Stimulated activated CD8-positive, alpha-beta memory T cell treated with anti-CD3 and anti-CD28 coated beads, Interleukin-15, amount 100 ng/mL, for 4 hours (primary cell): ENCODE results near the gene PAWR.

ENCODE experiments used
- DNase-seq, 2 donors: peaks; one replicate each; pipeline ENCODE4 v3.0.0-alpha.2; 2020; ENCODE audit warnings: low read depth in 2 of 2

The PAWR gene

DNA sequence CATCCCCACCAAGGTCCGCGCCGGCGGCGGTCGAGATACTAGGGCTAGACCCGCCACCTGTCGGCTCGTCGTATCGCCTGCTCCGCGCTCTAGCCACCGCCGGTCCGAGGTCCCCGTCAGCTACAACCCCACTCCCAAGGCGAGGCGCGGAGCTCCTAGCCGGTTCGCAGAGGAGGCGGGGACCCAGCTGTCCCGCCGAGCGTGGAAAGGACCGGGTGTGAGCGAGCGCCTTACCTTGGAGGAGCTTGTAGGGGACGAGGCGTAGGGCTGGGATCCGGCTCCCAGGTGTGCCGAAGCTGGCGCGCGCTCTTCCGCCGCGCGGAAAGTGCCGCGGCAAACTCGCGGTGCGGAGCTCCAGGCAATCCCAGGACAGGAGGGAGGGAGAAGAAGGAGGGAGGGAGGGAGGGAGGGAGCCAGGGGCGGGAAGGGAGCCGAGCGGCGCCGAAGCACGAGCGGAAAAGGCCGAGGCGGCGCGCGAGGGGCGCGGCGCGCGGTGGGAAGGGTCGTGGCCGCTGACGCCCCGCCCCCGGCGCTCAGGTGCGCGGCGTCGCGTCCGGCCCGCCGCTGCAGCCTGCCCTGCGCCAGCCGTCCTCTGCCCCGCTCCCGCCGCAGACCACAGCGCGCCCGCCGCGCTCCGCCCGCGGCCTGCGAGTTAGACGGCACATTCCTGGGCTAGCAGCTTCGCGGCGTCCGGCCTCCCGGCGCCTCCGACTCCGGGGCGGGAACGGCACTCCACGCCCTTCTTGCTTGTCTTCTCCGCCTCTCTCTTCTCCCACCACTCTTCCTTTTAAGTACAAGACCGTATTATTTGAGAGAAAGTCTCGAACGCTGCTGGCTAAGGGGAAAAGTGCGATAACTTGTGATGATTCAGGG, at the start of gene PAWR:
Gene PAWR, minus strand, starts transcription at position 327 of the 873 bp plus-strand sequence. CDS start 720 bp downstream, outside the sequence.
- DNase-seq = no peak

- no peak for DNase-seq
These were observed 47.3 kb upstream of the PAWR start for GRCh38 chr12:79737875-79738718.

DNA sequence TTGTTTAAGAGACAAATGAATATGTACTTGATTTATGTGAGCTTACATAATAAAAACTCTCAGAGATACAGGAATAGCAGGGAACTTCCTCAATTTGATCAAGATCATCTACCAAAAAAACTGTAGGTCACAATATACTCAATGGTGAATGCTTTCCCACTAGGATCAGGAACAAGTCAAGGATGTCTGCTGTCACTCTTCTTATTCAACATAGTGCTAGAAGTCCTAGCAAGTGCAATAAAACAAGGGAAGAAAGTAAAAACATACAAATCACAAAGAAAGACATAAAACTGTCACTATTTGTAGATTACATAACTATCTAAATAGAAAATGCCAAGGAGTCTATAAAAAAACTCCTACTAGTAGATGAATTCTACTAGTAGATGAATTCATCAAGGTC, 41.9 kb upstream of the PAWR start:
- no peak for DNase-seq

GRCh38 chr12:79725987-79726386, 35.2 kb upstream of the PAWR start:
- no peak for DNase-seq

DNA sequence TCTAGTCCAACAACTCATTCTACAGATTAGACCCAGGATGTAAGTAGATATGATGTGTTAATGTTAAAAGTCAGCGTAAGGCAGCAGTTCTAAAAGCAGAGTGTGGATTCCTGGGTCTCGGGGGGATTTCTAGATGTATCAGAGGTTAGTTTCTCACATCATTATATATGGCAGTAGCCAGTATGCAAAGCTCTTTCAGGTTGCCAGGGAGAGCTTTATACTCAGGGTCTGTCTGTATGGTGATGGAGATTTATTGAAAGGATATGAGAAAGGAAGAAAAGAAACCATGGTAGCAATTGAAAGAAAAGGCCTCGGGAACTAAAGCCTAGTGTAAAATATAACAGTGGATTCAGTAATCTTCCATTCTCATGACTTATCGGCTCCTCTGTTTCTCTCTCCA, 26.2 kb upstream of the PAWR start:
- DNase-seq = no peak

DNA sequence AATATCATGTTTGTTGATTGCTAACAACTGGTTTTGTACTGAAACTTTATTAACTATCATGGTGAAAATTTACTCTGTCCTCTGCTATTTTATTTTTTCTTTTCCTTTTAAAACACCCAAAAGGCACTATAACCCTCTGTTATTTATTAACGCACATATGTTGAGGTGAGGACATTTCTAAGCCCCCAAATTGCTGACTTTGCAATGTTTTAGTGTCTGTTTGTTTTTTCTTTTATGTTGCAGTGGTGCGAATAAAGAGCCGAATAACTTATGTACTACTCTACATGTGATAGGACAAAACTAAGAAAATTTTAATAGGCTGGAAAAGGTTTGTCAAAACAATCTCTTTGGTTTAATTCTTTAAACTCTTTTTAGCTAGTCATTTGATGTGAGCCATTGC, 24.5 kb upstream of the PAWR start:
- no peak for DNase-seq

DNA sequence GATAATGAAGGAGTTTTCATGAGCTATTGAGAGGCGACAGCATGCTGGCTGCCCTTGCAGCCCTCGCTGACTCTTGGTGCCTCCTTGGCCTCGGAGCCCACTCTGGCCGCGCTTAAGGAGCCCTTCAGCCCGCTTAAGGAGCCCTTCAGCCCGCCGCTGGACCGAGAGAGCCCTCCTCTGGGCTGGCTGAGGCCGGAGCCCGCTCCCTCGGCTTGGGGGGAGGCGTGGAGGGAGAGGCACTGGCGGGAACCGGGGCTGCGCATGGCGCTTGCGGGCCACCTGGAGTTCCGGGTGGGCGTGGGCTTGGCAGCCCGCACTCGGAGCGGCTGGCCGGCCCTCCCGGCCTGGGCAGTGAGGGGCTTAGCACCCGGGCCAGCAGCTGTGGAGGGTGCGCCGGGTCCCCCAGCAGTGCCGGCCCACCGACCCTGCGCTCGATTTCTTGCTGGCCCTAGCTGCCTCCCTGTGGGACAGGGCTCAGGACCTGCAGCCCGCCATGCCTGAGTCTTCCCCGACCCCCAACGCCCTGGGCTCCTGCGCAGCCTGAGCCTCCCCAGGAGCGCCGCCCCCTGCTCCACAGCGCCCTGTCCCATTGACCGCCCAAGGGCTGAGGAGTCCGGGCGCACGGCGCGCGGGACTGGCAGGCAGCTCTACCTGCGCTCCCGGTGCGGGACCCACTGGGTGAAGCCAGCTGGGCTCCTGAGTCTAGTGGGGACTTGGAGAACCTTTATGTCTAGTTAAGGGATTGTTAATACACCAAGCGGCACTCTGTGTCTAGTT, 20.1 kb upstream of the PAWR start:
- no peak for DNase-seq

GRCh38 chr12:79707830-79708229, 17.1 kb upstream of the PAWR start:
- DNase-seq = no peak

GRCh38 chr12:79706676-79707075, 15.9 kb upstream of the PAWR start:
- no peak for DNase-seq

DNA sequence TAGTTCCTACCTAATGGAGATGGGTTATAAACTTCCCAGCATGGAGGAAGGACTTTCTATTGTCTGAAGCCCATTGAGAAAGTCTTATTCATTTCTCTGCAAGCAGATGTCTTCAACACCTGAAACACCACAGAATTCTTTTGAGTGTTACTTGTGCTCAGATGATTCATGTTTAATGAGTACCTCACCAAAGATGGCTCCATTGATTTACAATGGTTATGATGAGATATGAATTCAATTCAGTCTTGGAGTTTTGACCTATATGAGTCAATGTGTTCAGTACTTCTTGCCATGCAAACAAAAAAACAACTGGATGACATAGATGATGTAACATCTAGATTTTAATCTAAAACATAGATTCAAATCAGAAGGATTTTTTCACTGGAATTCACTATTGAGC, 15.4 kb upstream of the PAWR start:
- no peak for DNase-seq

- DNase-seq = no peak
These were observed 8.2 kb upstream of the PAWR start for GRCh38 chr12:79698966-79699365.

GRCh38 chr12:79696416-79696815, 5.7 kb upstream of the PAWR start:
- DNase-seq = no peak

GRCh38 chr12:79692860-79693577, 2.3 kb upstream of the PAWR start:
- DNase-seq = no peak

GRCh38 chr12:79691511-79692248, 916 bp upstream of the PAWR start:
- no peak for DNase-seq

DNA sequence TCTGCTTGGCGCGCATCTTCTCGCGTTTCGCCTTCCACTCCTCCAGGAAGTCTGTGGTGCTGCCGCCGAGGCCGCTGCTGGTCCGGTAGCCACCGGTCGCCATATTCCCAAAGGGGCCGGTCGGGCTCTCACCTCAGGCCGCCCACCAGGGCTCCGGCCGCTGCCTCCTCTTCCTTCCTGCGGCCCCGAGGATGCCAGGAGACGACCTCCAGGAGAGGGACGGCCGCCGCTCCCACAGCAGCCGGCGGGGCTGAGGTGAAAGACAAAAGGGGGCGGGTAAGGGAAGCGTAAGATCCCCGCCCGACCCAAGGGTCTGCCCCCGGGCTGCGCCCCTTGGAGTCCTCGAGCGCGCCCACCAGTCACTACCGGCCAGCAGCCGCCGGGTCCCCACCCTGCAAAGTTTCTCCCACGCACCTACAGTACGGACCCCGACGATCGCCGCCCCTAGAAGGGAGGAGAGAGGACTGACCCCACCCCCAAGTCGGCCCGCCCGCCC, 574 bp downstream of the PAWR start:
- DNase-seq = no peak

DNA sequence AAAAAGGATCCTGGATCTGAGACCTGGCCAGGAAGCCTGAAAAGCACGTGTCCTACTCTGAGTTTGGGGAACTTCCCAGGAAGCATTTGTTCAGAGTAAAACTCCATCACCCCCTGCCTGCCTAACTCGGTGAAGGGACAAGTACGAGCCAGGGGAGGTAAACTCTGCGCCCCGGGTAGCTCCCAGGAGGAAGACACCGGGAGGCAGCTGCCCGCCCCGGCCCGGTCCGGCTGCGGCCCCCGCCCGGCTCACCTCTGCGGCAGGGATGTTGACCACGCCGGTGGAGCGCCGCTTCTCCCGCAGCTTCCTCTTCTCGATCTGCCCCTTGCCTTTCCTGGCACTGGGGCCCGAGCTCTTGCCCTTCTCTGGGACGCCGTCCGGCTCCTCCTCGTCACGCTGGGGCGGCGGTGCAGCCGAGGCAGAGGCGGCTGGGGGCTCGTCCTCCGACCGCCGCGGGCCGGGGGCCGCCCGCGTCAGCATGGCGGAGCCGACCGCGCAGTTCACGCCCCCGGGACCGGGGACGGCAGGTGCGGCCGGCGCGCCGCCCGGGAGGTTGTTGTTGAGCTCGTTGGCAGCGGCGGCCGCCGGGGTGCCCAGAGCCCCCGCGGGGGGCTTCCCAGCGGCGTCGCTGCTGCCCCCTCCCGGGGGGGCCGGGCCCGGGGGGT, 1.2 kb downstream of the PAWR start:
- no peak for DNase-seq

- DNase-seq = no peak
These were observed 1.7 kb downstream of the PAWR start for GRCh38 chr12:79689061-79689476.

GRCh38 chr12:79688376-79689060, 2.2 kb downstream of the PAWR start:
- no peak for DNase-seq

DNA sequence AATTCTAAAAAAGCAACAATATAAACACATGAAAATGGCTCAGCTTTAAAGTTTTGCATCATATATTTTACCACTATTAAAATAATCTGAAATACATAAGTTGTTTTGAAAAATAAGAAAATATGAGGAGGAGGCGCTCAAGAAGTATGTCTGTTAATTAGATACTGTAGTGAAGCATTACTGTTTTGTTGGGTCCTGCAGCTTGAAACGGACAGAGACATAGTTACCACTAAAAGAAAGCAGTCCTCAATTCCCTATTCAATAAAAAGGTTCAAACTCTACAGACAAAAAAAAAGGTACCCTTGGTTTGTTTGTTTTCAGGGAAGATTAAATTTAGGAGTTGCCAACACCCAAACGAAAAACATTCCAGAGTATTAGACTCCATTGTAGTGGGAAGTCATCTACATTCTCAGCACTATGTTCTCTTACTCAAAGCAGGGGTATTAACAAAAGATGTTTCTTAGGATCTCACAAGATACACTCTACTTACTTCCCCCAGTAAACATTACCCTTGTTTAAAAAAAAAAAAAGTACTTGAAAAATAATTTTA, 3.0 kb downstream of the PAWR start:
- DNase-seq = no peak
